ENCODE data around the gene MPO.

Gene MPO

DNA sequence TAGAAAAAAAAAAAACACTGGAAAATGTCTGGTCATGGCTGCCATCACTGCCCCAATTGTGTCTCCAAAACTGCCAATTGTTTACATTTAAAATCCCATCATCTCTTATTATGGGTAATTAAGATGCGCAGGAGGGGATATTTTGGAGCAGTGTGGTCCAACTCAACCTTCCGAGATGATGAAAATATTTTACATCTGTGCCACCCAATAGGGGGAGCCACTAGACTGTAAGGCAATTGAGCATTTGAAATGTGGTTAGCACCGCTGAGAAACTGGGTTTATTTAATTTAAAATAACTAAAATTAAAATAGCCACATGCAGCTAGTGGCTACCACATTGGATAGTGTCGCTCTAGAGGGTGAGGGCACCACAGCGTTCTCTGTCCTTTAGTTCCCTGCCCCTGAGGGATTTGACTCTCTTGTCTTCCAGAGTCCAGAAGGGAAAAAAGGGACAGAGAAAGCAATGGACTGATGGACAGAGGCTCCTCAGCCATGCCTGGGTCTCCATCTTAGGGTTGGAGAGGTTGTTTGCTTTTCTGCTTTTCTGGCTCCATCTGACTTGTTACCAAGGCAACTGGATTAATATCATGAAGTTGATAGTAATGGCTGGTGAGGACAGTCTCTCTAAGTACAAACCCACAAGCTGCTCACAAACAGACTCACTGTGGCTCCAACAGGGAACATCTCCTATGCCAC, 3.5 kb downstream of the MPO start:
- no peaks in the 10 kb centered on the region for H3K9me3 ChIP-seq (ENCODE audit: control insufficient read depth, low read length)
- no peak overlapping the region for H3K27ac ChIP-seq (ENCODE audit: low read length, poor library complexity, severe bottlenecking)
- H3K4ac ChIP-seq (ENCODE audit: low read depth in 1 of 2, low read length in 2 of 2) = no peak overlapping the region
- no peak overlapping the region for H3K23ac ChIP-seq (ENCODE audit: low read length in 2 of 2)
- H2AFZ ChIP-seq (ENCODE audit: low read depth, low read length) = no peak overlapping the region
- no peaks in the 10 kb centered on the region for H3K79me1 ChIP-seq (replicated peaks; ENCODE audit: low read length, poor library complexity, severe bottlenecking)
- H3K18ac ChIP-seq (ENCODE audit: low read depth in 1 of 2, low read length in 2 of 2) = no peak overlapping the region
- no peak overlapping the region for H2BK15ac ChIP-seq (ENCODE audit: low read depth, poor library complexity, severe bottlenecking)
- H3K4me1 ChIP-seq (ENCODE audit: control insufficient read depth, insufficient read depth, low read depth, low read length) = no peaks in the 10 kb centered on the region
- H4K8ac ChIP-seq (ENCODE audit: low read length) = no peak overlapping the region
- H2BK5ac ChIP-seq (ENCODE audit: low read depth, low read length, poor library complexity, severe bottlenecking) = no peak overlapping the region
- no peak overlapping the region for H3K4me3 ChIP-seq (ENCODE audit: insufficient read depth in 1 of 2, low read depth in 1 of 2, low read length in 2 of 2)
- no peak overlapping the region for H3K14ac ChIP-seq (ENCODE audit: low read length in 2 of 2)
- H3K27me3 ChIP-seq (ENCODE audit: control insufficient read depth in 1 of 2, insufficient read depth in 1 of 2, low read length in 2 of 2) = peaks cover 24 to 57% of the 10 kb centered on the region in 2 experiments
- DNase-seq = no peak
- no peak overlapping the region for H3K4me2 ChIP-seq (ENCODE audit: low read length, poor library complexity, severe bottlenecking)
- no peak overlapping the region for H4K91ac ChIP-seq (ENCODE audit: low read length)
- H2BK120ac ChIP-seq (ENCODE audit: low read depth, low read length) = no peak overlapping the region
- no peak overlapping the region for H2BK12ac ChIP-seq (ENCODE audit: low read length in 2 of 2)
- no peaks in the 10 kb centered on the region for H3K36me3 ChIP-seq (ENCODE audit: control insufficient read depth in 1 of 2, insufficient read depth in 2 of 2, low read depth in 1 of 2, low read length in 2 of 2)
- H3K9ac ChIP-seq (ENCODE audit: low read length) = no peak overlapping the region
- WGBS = 82% methylated on average over 4 of the region's 5 CpGs
- no peak overlapping the region for H2AK5ac ChIP-seq (ENCODE audit: low read length, severe bottlenecking)

DNA sequence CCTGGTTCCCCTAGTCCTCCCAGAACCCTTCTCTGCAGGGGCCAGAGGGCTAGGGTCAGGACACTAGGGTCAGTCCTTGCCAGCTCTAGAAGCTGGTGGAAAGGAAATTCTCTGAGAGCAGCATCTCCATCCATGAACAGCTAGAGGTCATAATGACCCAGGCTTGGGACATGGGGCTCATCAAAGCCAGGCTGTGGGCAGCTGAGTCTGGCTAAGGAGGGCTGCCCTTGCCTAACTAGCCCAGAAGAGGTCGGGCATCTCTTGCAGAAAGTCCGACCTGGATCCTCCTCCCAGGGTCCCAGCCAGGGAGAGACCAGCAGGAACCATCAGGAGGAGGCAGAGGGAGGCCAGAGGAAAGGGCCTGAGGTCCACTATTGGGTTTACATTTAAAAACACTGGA, 4.3 kb downstream of the MPO start:
- no peak overlapping the region for H3K27ac ChIP-seq (ENCODE audit: low read length, poor library complexity, severe bottlenecking)
- H3K9me3 ChIP-seq (ENCODE audit: control insufficient read depth, low read length) = no peaks in the 10 kb centered on the region
- H2BK5ac ChIP-seq (ENCODE audit: low read depth, low read length, poor library complexity, severe bottlenecking) = no peak overlapping the region
- H3K9ac ChIP-seq (ENCODE audit: low read length) = no peak overlapping the region
- H3K4me1 ChIP-seq (ENCODE audit: control insufficient read depth, insufficient read depth, low read depth, low read length) = no peaks in the 10 kb centered on the region
- WGBS = 48% methylated on average over 2 of the region's 2 CpGs
- H2BK12ac ChIP-seq (ENCODE audit: low read length in 2 of 2) = no peak overlapping the region
- H3K4me2 ChIP-seq (ENCODE audit: low read length, poor library complexity, severe bottlenecking) = no peak overlapping the region
- no peak overlapping the region for H2AFZ ChIP-seq (ENCODE audit: low read depth, low read length)
- H4K8ac ChIP-seq (ENCODE audit: low read length) = no peak overlapping the region
- no peak overlapping the region for H3K4ac ChIP-seq (ENCODE audit: low read depth in 1 of 2, low read length in 2 of 2)
- H3K18ac ChIP-seq (ENCODE audit: low read depth in 1 of 2, low read length in 2 of 2) = no peak overlapping the region
- no peak overlapping the region for H2BK120ac ChIP-seq (ENCODE audit: low read depth, low read length)
- H4K91ac ChIP-seq (ENCODE audit: low read length) = no peak overlapping the region
- no peak overlapping the region for H3K4me3 ChIP-seq (ENCODE audit: insufficient read depth in 1 of 2, low read depth in 1 of 2, low read length in 2 of 2)
- no peak overlapping the region for H3K23ac ChIP-seq (ENCODE audit: low read length in 2 of 2)
- no peaks in the 10 kb centered on the region for H3K79me1 ChIP-seq (replicated peaks; ENCODE audit: low read length, poor library complexity, severe bottlenecking)
- H3K36me3 ChIP-seq (ENCODE audit: control insufficient read depth in 1 of 2, insufficient read depth in 2 of 2, low read depth in 1 of 2, low read length in 2 of 2) = no peaks in the 10 kb centered on the region
- peaks cover 24 to 57% of the 10 kb centered on the region in 2 experiments for H3K27me3 ChIP-seq (ENCODE audit: control insufficient read depth in 1 of 2, insufficient read depth in 1 of 2, low read length in 2 of 2)
- no peak overlapping the region for H2AK5ac ChIP-seq (ENCODE audit: low read length, severe bottlenecking)
- H3K14ac ChIP-seq (ENCODE audit: low read length in 2 of 2) = no peak overlapping the region
- DNase-seq = no peak
- no peak overlapping the region for H2BK15ac ChIP-seq (ENCODE audit: low read depth, poor library complexity, severe bottlenecking)

DNA sequence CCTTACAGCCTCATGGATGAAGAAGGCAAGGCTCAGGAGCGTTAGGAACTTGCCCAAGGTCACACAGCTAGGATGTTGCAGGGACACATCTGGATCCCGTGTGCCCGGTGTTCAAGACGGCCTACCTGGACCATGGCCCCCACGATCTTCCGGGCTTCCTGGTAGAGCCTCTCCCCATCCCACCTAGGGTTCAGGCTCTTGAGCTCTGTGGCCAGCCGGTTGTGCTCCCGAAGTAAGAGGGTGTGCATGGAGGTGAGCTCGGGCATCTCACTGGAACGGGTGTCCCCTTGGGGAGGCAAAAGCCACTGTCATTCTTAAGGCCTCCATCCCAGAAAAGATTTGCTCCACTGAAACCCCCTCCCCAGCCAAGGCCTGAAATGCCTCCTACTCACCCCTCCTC, 5.3 kb downstream of the MPO start:
- Histone ChIP-seq H3K36me3 (ENCODE audit: control insufficient read depth in 1 of 2, insufficient read depth in 2 of 2, low read depth in 1 of 2, low read length in 2 of 2) (no peaks in the 10 kb centered on the region), H3K14ac (ENCODE audit: low read length in 2 of 2) (no peak overlapping the region), H4K8ac (ENCODE audit: low read length) (no peak overlapping the region), H3K4ac (ENCODE audit: low read depth in 1 of 2, low read length in 2 of 2) (no peak overlapping the region), H3K4me2 (ENCODE audit: low read length, poor library complexity, severe bottlenecking) (no peak overlapping the region), H2AFZ (ENCODE audit: low read depth, low read length) (no peak overlapping the region), H2AK5ac (ENCODE audit: low read length, severe bottlenecking) (no peak overlapping the region), H3K18ac (ENCODE audit: low read depth in 1 of 2, low read length in 2 of 2) (no peak overlapping the region), H3K27ac (ENCODE audit: low read length, poor library complexity, severe bottlenecking) (no peak overlapping the region), H3K23ac (ENCODE audit: low read length in 2 of 2) (no peak overlapping the region), H3K79me1 (replicated peaks; ENCODE audit: low read length, poor library complexity, severe bottlenecking) (no peaks in the 10 kb centered on the region), H2BK15ac (ENCODE audit: low read depth, poor library complexity, severe bottlenecking) (no peak overlapping the region), H3K4me1 (ENCODE audit: control insufficient read depth, insufficient read depth, low read depth, low read length) (no peaks in the 10 kb centered on the region), H3K4me3 (ENCODE audit: insufficient read depth in 1 of 2, low read depth in 1 of 2, low read length in 2 of 2) (no peak overlapping the region), H2BK120ac (ENCODE audit: low read depth, low read length) (no peak overlapping the region), H4K91ac (ENCODE audit: low read length) (no peak overlapping the region), H3K9me3 (ENCODE audit: control insufficient read depth, low read length) (no peaks in the 10 kb centered on the region), H3K9ac (ENCODE audit: low read length) (no peak overlapping the region), H2BK12ac (ENCODE audit: low read length in 2 of 2) (no peak overlapping the region), H3K27me3 (ENCODE audit: control insufficient read depth in 1 of 2, insufficient read depth in 1 of 2, low read length in 2 of 2) (peaks cover 23 to 53% of the 10 kb centered on the region in 2 experiments), H2BK5ac (ENCODE audit: low read depth, low read length, poor library complexity, severe bottlenecking) (no peak overlapping the region)
- WGBS = 80% methylated on average over 9 of the region's 10 CpGs
- no peak for DNase-seq

DNA sequence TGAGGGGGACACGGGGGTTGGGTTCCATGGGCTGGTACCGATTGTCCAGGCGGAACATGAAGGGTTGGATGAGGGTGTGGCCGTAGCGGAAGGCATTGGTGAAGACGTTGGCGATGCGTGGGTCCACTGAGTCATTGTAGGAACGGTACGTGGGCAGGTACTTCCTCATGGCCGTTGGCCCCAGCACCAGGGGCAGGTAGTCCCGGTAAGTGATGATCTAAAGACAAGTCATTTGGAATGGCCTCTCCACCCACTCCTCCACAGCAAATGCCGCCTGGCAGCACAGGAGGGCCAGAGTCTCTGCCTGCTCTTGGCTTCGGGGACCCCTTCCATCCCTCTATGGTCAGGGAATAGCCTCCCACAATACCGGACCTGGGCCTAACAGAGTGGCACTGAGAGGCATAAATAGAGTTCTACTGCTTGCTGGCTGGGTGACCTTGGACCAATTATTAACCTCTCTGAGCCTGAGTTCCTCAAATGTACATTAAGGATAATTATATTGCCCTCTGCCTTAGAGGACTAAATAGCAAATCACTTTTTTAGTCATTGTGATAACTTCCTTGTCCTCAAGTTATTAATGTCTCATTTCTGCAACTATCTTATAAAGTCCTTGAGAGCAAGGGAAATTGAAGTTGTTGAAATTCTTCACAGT, 7.2 kb downstream of the MPO start:
- Histone ChIP-seq H3K9me3 (ENCODE audit: control insufficient read depth, low read length) (no peaks in the 10 kb centered on the region), H2BK15ac (ENCODE audit: low read depth, poor library complexity, severe bottlenecking) (no peak overlapping the region), H2BK120ac (ENCODE audit: low read depth, low read length) (no peak overlapping the region), H2BK12ac (ENCODE audit: low read length in 2 of 2) (no peak overlapping the region), H3K36me3 (ENCODE audit: control insufficient read depth in 1 of 2, insufficient read depth in 2 of 2, low read depth in 1 of 2, low read length in 2 of 2) (no peaks in the 10 kb centered on the region), H3K27ac (ENCODE audit: low read length, poor library complexity, severe bottlenecking) (no peak overlapping the region), H3K4me2 (ENCODE audit: low read length, poor library complexity, severe bottlenecking) (no peak overlapping the region), H3K23ac (ENCODE audit: low read length in 2 of 2) (no peak overlapping the region), H3K9ac (ENCODE audit: low read length) (no peak overlapping the region), H3K14ac (ENCODE audit: low read length in 2 of 2) (no peak overlapping the region), H2AK5ac (ENCODE audit: low read length, severe bottlenecking) (no peak overlapping the region), H3K4ac (ENCODE audit: low read depth in 1 of 2, low read length in 2 of 2) (no peak overlapping the region), H2BK5ac (ENCODE audit: low read depth, low read length, poor library complexity, severe bottlenecking) (no peak overlapping the region), H3K4me1 (ENCODE audit: control insufficient read depth, insufficient read depth, low read depth, low read length) (no peaks in the 10 kb centered on the region), H4K8ac (ENCODE audit: low read length) (no peak overlapping the region), H2AFZ (ENCODE audit: low read depth, low read length) (no peak overlapping the region), H3K18ac (ENCODE audit: low read depth in 1 of 2, low read length in 2 of 2) (no peak overlapping the region), H3K79me1 (replicated peaks; ENCODE audit: low read length, poor library complexity, severe bottlenecking) (no peaks in the 10 kb centered on the region), H3K27me3 (ENCODE audit: control insufficient read depth in 1 of 2, insufficient read depth in 1 of 2, low read length in 2 of 2) (peaks cover 13 to 50% of the 10 kb centered on the region in 2 experiments), H3K4me3 (ENCODE audit: insufficient read depth in 1 of 2, low read depth in 1 of 2, low read length in 2 of 2) (no peak overlapping the region), H4K91ac (ENCODE audit: low read length) (no peak overlapping the region)
- DNase-seq = no peak
- WGBS = 87% methylated on average over 15 of the region's 15 CpGs
